Hematopoietic multipotent progenitor cell treated with erythropoietin and hydrocortisone succinate and interleukin-3 and kit ligand, for 15 days (in vitro differentiated cells): Measurements from ENCODE around the gene GRIP2.
A peak's percentile ranks its signal among the peaks of the same experiment; 100 is the strongest.
"Not testable (repeated sequence)": the region's sequence is repeated elsewhere in the genome, so short reads cannot be mapped to it uniquely, and the experiment has no call there.

Experiments used
- DNase-seq: peaks from one replicate; pipeline ENCODE4 v3.0.0-alpha.2; 2015; ENCODE audit warnings: low spot score

GRIP2 gene

DNA sequence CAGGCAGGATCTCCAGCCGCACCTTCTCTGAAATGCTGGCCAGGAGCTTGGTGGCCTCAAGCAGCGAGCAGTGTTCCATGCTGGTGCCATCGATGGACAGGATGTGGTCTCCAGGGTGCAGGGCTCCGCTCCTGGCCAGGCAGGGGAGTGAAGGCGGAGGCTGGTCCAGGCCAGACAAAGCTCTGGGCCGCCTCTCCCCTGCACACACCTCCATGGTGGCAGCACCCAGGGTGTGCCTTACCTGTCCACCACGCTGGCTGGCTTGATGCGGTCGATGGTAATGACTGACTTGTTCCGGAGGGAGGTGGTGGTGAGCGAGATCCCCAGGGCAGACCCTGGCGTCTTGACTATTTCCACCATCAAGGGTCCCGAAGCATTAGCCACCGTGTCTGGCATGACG lies 20.0 kb downstream of the GRIP2 start:
- DNase-seq: no peak

DNA sequence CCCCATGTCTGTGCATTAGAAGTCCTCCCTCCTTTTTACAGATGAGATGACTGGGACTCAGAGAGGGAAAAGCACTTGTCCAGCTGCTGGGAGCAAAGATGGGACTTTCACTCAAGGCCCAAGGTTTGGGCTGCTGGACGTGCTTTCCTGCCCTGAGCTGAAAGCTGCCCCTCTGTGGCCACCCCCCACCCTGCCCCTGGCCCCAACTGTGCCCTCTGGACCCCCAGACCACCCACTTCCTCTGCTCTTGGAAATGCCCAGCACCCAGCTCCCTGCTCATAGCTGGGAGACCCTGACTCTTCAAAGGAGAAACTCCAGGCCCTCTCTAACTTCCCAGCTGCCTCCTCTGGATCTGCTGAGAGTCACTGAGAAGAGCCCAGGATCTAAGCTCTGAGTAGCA lies 20.7 kb downstream of the GRIP2 start:
- DNase-seq: no peak

- no peak for DNase-seq
Measured at GRCh38 chr3:14518893-14519292, 21.2 kb downstream of the GRIP2 start.

- no peak for DNase-seq
Measured at GRCh38 chr3:14518432-14518802, 21.7 kb downstream of the GRIP2 start.

- no peak for DNase-seq
Measured at GRCh38 chr3:14517601-14518431, 22.3 kb downstream of the GRIP2 start.

- DNase-seq: no peak
Measured at GRCh38 chr3:14516738-14517345, 23.3 kb downstream of the GRIP2 start.

DNA sequence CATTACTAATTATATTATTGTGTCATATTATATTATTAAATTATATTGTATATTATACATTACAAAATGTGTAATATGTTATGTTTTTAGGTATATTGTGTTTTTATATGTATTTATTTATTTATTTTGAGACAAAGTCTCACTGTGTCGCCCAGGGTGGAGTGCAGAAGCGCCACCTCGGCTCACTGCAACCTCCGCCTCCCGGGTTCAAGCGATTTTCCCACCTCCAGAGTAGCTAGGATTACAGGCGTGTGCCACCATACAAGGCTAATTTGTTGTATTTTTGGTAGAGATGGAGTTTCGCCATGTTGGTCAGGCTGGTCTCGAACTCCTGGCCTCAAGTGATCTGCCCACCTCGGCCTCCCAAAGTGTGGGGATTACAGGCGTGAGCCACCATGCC lies 24.6 kb downstream of the GRIP2 start:
- DNase-seq: not testable (repeated sequence)

DNA sequence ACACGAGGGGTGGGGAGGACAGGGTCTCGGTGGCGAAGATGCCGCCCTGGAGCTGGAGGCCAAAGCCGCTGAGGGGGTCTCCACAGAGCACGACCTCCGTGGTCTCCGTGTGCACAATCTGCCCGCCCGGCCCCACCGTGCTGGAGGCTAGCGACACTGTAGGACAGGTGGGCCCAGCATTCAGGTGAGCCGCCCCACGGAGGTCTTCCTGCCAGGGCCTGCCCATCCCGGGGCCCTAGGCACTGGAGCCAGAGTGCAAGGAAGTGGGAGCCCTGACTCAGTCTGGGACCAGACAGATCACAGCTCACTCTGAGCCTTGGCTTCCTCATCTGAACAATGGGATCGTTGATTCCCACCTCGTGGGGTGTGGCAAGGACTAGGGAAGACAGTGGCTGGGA lies 25.8 kb downstream of the GRIP2 start:
- no peak for DNase-seq

- no peak for DNase-seq
Measured at GRCh38 chr3:14513566-14514322, 26.4 kb downstream of the GRIP2 start.

DNA sequence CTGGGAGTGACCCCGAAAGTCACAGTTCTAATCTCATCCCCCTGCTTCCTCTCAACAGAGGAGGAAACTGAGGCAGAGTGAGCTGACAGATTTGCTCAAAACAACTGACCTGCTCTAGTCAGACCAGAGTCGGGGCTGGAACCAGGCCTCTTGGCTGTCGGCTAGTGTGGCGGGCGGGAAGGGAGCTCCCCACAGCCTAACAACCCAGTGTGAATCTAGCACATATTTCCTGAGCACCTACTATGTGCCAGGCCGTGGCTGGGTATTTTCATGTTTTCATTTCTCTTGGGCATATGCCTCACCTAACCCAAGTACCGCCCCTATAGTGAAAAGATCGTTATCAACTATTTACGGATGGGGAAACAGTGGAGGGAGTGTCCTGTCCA lies 27.2 kb downstream of the GRIP2 start:
- DNase-seq: no peak

- no peak for DNase-seq
Measured at GRCh38 chr3:14512281-14512941, 27.7 kb downstream of the GRIP2 start.

DNA sequence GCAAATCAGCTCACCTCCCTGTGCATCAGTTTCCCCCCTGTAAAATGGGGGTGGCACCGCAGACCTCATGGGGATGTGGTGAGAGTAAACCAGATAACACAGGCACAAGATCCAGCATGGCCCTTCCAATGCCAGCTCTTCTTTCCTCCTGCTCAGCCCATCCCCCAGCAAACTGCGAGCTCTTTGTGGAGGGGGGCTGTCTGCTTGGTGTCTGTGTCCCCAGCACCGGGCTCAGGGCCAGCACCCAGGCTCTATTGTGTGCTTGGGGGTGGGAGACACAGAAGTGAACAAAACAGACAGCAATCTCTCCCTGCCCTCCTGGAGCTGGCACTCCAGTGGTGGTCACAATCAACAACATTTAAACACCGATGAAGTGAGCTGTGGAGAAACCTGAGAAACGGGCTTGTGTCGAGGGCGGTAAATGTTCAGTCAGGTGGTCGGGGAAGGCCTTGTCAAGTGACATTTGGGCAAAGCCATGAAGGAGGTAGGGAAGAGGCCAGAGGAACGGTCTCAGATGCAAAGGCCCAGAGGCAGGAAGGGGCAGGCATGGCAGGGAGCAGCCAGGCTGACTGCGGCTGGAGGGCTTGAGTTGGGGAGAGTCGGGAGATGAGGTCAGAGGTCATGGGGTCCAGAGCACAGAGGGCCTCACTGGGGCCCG lies 28.4 kb downstream of the GRIP2 start:
- DNase-seq: no peak

- DNase-seq: no peak
Measured at GRCh38 chr3:14510838-14511622, 29.1 kb downstream of the GRIP2 start.

DNA sequence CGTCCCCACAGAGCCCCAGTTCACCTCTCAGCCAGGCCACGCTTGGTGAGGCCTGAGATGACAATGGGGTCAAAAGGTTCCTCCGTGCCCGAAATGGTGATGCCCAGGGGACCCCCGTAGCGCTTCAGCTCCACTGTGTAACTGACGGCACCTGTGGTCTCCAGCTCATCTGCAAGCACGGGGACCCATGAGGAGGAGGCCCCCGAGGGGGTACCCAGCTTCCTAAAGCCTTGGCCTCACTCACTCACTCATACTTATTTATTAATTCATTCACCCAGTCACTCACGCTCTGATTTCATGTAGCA lies 30.4 kb downstream of the GRIP2 start:
- DNase-seq: no peak

DNA sequence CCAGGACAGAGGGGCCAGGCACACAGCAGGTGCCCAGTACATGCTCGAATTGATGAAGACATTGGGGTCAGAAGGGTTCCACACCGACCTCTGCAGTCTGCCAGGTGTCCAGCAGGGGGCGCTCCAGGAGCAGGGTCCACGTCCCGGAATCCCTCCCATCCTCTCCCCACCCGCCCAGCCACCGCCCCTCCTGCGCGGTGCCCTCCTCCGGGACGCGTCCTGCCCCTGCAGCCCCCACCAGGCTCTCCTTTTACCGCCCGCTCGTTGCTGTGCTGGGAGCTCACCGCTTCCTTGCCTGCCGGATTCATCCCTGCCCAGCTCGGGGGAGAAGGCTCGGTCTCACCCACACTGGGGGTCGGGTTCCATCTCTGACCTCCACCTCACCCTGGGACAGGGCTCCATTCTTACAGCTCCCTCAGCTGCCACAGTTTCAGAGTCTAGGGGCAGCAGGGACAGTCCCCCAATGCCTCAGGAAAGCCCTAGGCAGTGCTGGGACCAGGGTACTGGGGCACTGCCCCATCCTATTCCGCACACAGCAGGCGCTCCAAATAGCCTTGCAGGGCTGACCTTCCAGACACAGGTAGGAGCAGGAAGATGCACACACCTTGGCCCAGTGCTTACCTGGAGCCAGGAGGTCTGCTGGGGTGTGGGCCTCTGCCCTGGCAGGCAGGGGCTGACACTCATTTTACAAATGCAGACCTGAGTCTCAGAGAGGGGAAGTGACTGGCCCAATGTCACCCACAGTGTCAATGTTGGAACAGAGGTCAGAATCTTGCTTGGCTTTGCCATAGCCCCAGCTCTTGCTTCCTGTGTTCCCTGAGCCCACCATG lies 31.0 kb downstream of the GRIP2 start:
- peak; percentile 64 for DNase-seq

DNA sequence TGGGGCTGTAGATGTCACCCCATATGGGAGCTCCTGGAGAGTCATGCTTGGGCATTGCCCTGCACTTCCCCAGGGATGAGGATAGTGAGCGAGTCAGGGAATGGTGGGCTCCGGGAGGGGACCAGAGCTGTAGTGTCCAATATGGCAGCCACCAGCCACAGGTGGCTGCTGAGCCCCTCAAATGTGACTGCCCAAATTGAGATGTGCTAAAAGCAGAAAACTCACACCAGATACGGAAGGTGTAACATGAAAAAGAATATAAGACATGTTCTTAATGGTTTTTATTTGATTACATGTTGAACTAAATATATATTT lies 31.7 kb downstream of the GRIP2 start:
- no peak for DNase-seq

- no peak for DNase-seq
Measured at GRCh38 chr3:14507757-14508504, 32.2 kb downstream of the GRIP2 start.

DNA sequence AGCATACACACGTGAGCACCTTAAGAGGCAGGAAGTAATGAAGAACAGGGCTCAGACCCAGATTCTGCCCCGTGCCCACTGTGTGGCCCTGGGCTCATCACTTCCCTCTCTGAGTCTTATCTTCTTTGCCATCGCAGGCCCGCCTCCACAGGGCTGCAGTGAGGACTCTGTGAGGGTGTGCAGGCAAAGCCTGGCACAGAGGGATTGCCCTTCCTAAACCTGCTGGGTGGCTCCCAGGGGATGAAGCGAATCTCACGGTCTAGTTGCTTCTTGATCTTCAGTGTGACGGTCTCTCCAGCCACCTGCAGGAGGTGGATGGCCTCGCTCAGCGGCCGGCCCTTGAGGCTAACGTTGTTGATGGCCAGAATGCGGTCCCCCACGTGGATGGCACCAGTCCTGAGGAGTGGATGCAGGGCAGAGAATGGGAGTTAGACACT lies 32.8 kb downstream of the GRIP2 start:
- DNase-seq: no peak

DNA sequence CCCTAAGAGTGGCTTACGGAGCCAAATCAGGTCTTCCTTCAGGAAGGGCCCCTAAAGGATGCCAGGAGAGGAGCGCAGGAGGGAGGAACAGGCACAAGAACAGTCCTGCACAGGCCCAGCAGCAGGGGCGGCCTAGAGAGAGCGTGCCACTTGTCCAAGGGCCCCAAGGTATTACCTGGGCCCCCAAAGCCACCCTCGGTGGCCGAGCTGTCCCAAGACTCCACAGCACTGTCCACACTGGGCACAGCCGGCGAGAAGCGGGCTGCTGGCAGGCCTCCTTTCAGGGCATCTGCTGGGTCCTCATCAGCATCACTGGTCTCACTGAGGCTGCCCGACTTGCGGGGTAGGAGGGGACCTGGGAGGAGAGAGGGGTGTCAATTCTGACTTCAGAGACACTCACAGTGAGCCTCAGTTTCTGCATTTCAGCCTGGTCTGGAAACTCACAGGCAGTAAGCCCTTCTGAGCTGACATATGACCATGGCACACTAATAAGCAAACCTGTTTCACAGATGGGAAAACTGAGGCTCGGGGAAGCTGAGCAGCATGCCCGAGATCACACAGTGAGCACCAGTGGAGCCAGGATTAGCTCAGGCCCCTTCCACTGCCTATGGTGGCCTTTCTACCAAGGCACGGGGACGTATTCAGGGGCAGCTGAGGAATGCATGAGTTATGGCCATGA lies 33.4 kb downstream of the GRIP2 start:
- no peak for DNase-seq
